GM18526 (cell line): ENCODE measurements around the gene ANG.
A peak's percentile ranks its signal among the peaks of the same experiment; 100 is the strongest.

ENCODE experiments used
- POLR2A ChIP-seq: IDR thresholded peaks from 3 replicates; pipeline ENCODE4 v1.6.1; 2011; ENCODE audit not compliant: insufficient read length; ENCODE audit errors: extremely low read depth

The ANG gene

GRCh38 chr14:20688167-20688839 is at the start of gene ANG:
ANG (plus strand) TSS chr14:20688764; CDS start chr14:20693565, 4,801 bp downstream.
- TF ChIP-seq POLR2A = no peak

- no peak for TF ChIP-seq POLR2A
These were observed 47.0 kb upstream of the ANG start, which contains the start of gene OR6S1 for GRCh38 chr14:20641591-20641990. OR6S1 (minus strand) TSS chr14:20641691; CDS start chr14:20641691, 0 bp downstream.

GRCh38 chr14:20642182-20642581 is 46.4 kb upstream of the ANG start:
- no peak for TF ChIP-seq POLR2A

GRCh38 chr14:20644520-20644919 is 44.0 kb upstream of the ANG start:
- no peak for TF ChIP-seq POLR2A

GRCh38 chr14:20645481-20645880 is 43.1 kb upstream of the ANG start:
- TF ChIP-seq POLR2A = no peak

- TF ChIP-seq POLR2A = no peak
These were observed 35.3 kb upstream of the ANG start for GRCh38 chr14:20652996-20653975.

- no peak for TF ChIP-seq POLR2A
These were observed 32.7 kb upstream of the ANG start for GRCh38 chr14:20655851-20656250.

- no peak for TF ChIP-seq POLR2A
These were observed 32.3 kb upstream of the ANG start for GRCh38 chr14:20656274-20656673.

- TF ChIP-seq POLR2A = no peak
These were observed 31.1 kb upstream of the ANG start for GRCh38 chr14:20657216-20658211.

GRCh38 chr14:20658246-20658645 is 30.3 kb upstream of the ANG start:
- no peak for TF ChIP-seq POLR2A

GRCh38 chr14:20659336-20659735 is 29.2 kb upstream of the ANG start:
- no peak for TF ChIP-seq POLR2A

- TF ChIP-seq POLR2A = no peak
These were observed 28.7 kb upstream of the ANG start for GRCh38 chr14:20659813-20660395.

- no peak for TF ChIP-seq POLR2A
These were observed 27.4 kb upstream of the ANG start for GRCh38 chr14:20661197-20661596.

GRCh38 chr14:20662968-20663732 is 25.4 kb upstream of the ANG start:
- peak; percentile 39 for TF ChIP-seq POLR2A
